HCT116 (cell line): ENCODE measurements around the gene TIMM10. TPM values are rescaled to one million over a fixed set of nuclear protein-coding genes. Genes with fewer than 3 reads are reported as not detected.

Experiments used
- ATAC-seq: fragments of 200-7000 bp; cut with Tn5 transposase; 2 replicates; pipeline ENCODE4 v1.9.1; 2020; ENCODE audit warnings: mild to moderate bottlenecking, moderate library complexity
- BruUV-seq: library from RNA; stranded (reverse); fragments of 400-500 nt; replicated peaks from 2 replicates; lab custom pipeline; 2021; lab: Mats Ljungman, UMichigan
- CTCF ChIA-PET: fragments of 300-600 bp; sonication (Branson Sonifier 250); formaldehyde crosslinking; loops from one replicate; lab custom pipeline; 2021; ENCODE audit warnings: antibody characterized with exemption; lab: Charles Lee
- POLR2A ChIA-PET: fragments of 300-600, 350-600 bp; sonication (Branson Sonifier 250); formaldehyde crosslinking; loops from one replicate; lab custom pipeline; 2021; ENCODE audit warnings: antibody characterized with exemption; lab: Charles Lee
- RAD21 ChIA-PET, 2 experiments: fragments of 300-600 bp; sonication (Branson Sonifier 250); formaldehyde crosslinking; loops; one replicate each; lab custom pipeline; 2023; ENCODE audit warnings: low total read pairs in 2 of 2; ENCODE audit not compliant: uncharacterized antibody in 2 of 2, unreplicated experiment in 2 of 2, low non-redundant PET in 1 of 2; lab: Charles Lee
- DNase-seq: peaks from one replicate; pipeline ENCODE4 v3.0.0-alpha.2; 2010; ENCODE audit warnings: low read depth, low spot score
- H2AFZ ChIP-seq: fragments of 200-600 bp; shearing (Covaris generic), sonication (generic); 2 replicates; pipeline ENCODE4 v1.6.1; 2017; ENCODE audit warnings: low read depth, mixed run types, mixed read lengths, antibody characterized with exemption, low read length; ENCODE audit not compliant: poor library complexity, severe bottlenecking
- H3K27ac ChIP-seq: 2 replicates; pipeline ENCODE4 v1.5.1; 2012; ENCODE audit warnings: low read depth, low read length
- H3K27me3 ChIP-seq: fragments of 200-600 bp; sonication (generic); 2 replicates; pipeline ENCODE4 v1.6.1; 2016; ENCODE audit warnings: mixed run types, low read length, mixed read lengths; ENCODE audit not compliant: insufficient read depth
- H3K36me3 ChIP-seq, 2 experiments: fragments of 200-500 bp in 1 of 2; fragments of 200-600 bp in 1 of 2; sonication (Bioruptor generic) in 1 of 2; sonication (generic) in 1 of 2; 2 replicates each; pipeline versions ENCODE4 v1.5.1 to v1.6.1; 2014 to 2016; ENCODE audit warnings: low read length in 2 of 2, inconsistent platforms in 1 of 2, mixed read lengths in 1 of 2, mixed run types in 1 of 2; ENCODE audit not compliant: insufficient read depth in 2 of 2, control insufficient read depth in 1 of 2
- H3K4me1 ChIP-seq, 2 experiments: fragments of 200-600 bp in 1 of 2; sonication (generic) in 1 of 2; 2 replicates each; pipeline versions ENCODE4 v1.5.1 to v1.6.1; 2012 to 2017; ENCODE audit warnings: low read length in 2 of 2, inconsistent platforms in 1 of 2, mild to moderate bottlenecking in 1 of 2, mixed read lengths in 1 of 2, mixed run types in 1 of 2, moderate library complexity in 1 of 2; ENCODE audit not compliant: insufficient read depth in 2 of 2, control insufficient read depth in 1 of 2
- H3K4me2 ChIP-seq: fragments of 200-600 bp; sonication (generic); 2 replicates; pipeline ENCODE4 v1.6.1; 2017; ENCODE audit warnings: mixed run types, low read length, mixed read lengths
- H3K4me3 ChIP-seq, 2 experiments: fragments of 200-600 bp in 1 of 2; sonication (generic) in 1 of 2; replicated peaks in 1 of 2; 2 replicates each; pipeline ENCODE4 v1.5.1; 2011 to 2016; ENCODE audit warnings: low read length in 2 of 2, control low read depth in 1 of 2, low read depth in 1 of 2, mild to moderate bottlenecking in 1 of 2, mixed read lengths in 1 of 2, mixed run types in 1 of 2
- H3K79me2 ChIP-seq: fragments of 200-600 bp; sonication (generic); 2 replicates; pipeline ENCODE4 v1.6.1; 2017; ENCODE audit warnings: mild to moderate bottlenecking, mixed run types, low read length, moderate library complexity, mixed read lengths; ENCODE audit not compliant: insufficient read depth
- H3K9ac ChIP-seq: fragments of 200-600 bp; sonication (generic); 2 replicates; pipeline ENCODE4 v1.6.1; 2016; ENCODE audit warnings: low read length, mixed read lengths
- H3K9me2 ChIP-seq: fragments of 200-600 bp; sonication (generic), shearing (Covaris generic); 2 replicates; pipeline ENCODE4 v1.6.1; 2017; ENCODE audit warnings: mixed run types, mild to moderate bottlenecking, moderate library complexity; ENCODE audit not compliant: insufficient read depth
- H3K9me3 ChIP-seq, 2 experiments: fragments of 200-500 bp in 1 of 2; fragments of 200-600 bp in 1 of 2; sonication (Bioruptor generic) in 1 of 2; sonication (generic) in 1 of 2; 2 replicates each; pipeline ENCODE4 v1.6.1; 2014 to 2017; ENCODE audit warnings: low read length in 2 of 2, mixed read lengths in 2 of 2, inconsistent platforms in 1 of 2, low read depth in 1 of 2, mild to moderate bottlenecking in 1 of 2, mixed run types in 1 of 2, moderate library complexity in 1 of 2; ENCODE audit not compliant: control insufficient read depth in 1 of 2, insufficient read depth in 1 of 2
- H4K20me1 ChIP-seq: fragments of 200-600 bp; sonication (generic), shearing (Covaris generic); 2 replicates; pipeline ENCODE4 v1.6.1; 2017; ENCODE audit warnings: mixed run types, mild to moderate bottlenecking, moderate library complexity; ENCODE audit not compliant: insufficient read depth
- CBX3 ChIP-seq: IDR thresholded peaks from 2 replicates; pipeline ENCODE4 v1.6.1; 2012; ENCODE audit warnings: low read depth
- RAD21 ChIP-seq: IDR thresholded peaks from 2 replicates; pipeline ENCODE4 v1.6.1; 2012; ENCODE audit warnings: low read depth, mild to moderate bottlenecking
- SP1 ChIP-seq: IDR thresholded peaks from 2 replicates; pipeline ENCODE4 v1.6.1; 2012; ENCODE audit warnings: low read depth
- SRF ChIP-seq: IDR thresholded peaks from 2 replicates; pipeline ENCODE4 v1.6.1; 2012; ENCODE audit warnings: low read depth
- YY1 ChIP-seq: IDR thresholded peaks from 2 replicates; pipeline ENCODE4 v1.6.1; 2011; ENCODE audit warnings: low read length, low read depth, moderate library complexity, mild to moderate bottlenecking; ENCODE audit not compliant: insufficient replicate concordance; ENCODE audit errors: extremely low read depth
- intact Hi-C: fragments of 100-400 bp; cut with micrococcal nuclease; formaldehyde crosslinking; loops from 2 replicates; pipeline ENCODE4 v1.10.0; 2022
- total RNA-seq: library from RNA; stranded (reverse); gene quantifications from one replicate; pipeline ENCODE4 v1.2.1, GENCODE V29; 2021; ENCODE audit not compliant: unreplicated experiment
- TF ChIP-seq, protein P1 (sequence below): IDR thresholded peaks from 2 replicates; pipeline ENCODE4 v1.6.1; 2011; ENCODE audit warnings: mild to moderate bottlenecking, low read length, moderate library complexity; ENCODE audit not compliant: insufficient replicate concordance; ENCODE audit errors: extremely low read depth
- TF ChIP-seq, protein P2 (sequence below): IDR thresholded peaks from 2 replicates; pipeline ENCODE4 v1.6.1; 2012

Gene TIMM10
- total RNA-seq, 1 experiment from 2014 or later = 65.6 TPM

GRCh38 chr11:57513452-57513795 is 17.1 kb downstream of the TIMM10 start:
- TF ChIP-seq SRF = no peak
- TF ChIP-seq, protein P1, sequence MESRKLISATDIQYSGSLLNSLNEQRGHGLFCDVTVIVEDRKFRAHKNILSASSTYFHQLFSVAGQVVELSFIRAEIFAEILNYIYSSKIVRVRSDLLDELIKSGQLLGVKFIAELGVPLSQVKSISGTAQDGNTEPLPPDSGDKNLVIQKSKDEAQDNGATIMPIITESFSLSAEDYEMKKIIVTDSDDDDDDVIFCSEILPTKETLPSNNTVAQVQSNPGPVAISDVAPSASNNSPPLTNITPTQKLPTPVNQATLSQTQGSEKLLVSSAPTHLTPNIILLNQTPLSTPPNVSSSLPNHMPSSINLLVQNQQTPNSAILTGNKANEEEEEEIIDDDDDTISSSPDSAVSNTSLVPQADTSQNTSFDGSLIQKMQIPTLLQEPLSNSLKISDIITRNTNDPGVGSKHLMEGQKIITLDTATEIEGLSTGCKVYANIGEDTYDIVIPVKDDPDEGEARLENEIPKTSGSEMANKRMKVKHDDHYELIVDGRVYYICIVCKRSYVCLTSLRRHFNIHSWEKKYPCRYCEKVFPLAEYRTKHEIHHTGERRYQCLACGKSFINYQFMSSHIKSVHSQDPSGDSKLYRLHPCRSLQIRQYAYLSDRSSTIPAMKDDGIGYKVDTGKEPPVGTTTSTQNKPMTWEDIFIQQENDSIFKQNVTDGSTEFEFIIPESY = no peak
- TF ChIP-seq RAD21 = no peak
- TF ChIP-seq SP1 = no peak
- TF ChIP-seq, protein P2, sequence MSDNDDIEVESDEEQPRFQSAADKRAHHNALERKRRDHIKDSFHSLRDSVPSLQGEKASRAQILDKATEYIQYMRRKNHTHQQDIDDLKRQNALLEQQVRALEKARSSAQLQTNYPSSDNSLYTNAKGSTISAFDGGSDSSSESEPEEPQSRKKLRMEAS = no peak
- no peak for TF ChIP-seq YY1
- TF ChIP-seq CBX3 = no peak
- no peak overlapping the region for H3K27ac ChIP-seq
- BruUV-seq = TSS peak; percentile 49
- no peak overlapping the region for H3K4me2 ChIP-seq
- RAD21 ChIA-PET = no interaction called here
- no peaks in the 10 kb centered on the region for H3K36me3 ChIP-seq
- no peak overlapping the region for H3K4me3 ChIP-seq
- no peak overlapping the region for H2AFZ ChIP-seq
- H3K4me1 ChIP-seq = peaks cover 3 to 15% of the 10 kb centered on the region in 2 experiments; a peak in 3 of 4 replicates
- no peak overlapping the region for H3K9ac ChIP-seq
- no peaks in the 10 kb centered on the region for H4K20me1 ChIP-seq
- no peak for ATAC-seq
- H3K9me2 ChIP-seq = no peaks in the 10 kb centered on the region
- no peaks in the 10 kb centered on the region for H3K9me3 ChIP-seq
- no peak for DNase-seq
- H3K79me2 ChIP-seq = no peaks in the 10 kb centered on the region
- CTCF ChIA-PET = interaction anchor here (1.2 to 1.3 kb wide), 2 partner anchors 20 to 128 kb away, joined by 4 to 7 read pairs; no protein-coding TSS in a partner anchor
- intact Hi-C loops = no loop called here
- POLR2A ChIA-PET = no interaction called here
- no peaks in the 10 kb centered on the region for H3K27me3 ChIP-seq
